ENCODE results near the gene ORAI3. TPM values are rescaled to one million over a fixed set of nuclear protein-coding genes. Genes with fewer than 3 reads are reported as not detected.

ORAI3 gene
- total RNA-seq, 1 experiment from 2014 or later, result 5.7 TPM

DNA sequence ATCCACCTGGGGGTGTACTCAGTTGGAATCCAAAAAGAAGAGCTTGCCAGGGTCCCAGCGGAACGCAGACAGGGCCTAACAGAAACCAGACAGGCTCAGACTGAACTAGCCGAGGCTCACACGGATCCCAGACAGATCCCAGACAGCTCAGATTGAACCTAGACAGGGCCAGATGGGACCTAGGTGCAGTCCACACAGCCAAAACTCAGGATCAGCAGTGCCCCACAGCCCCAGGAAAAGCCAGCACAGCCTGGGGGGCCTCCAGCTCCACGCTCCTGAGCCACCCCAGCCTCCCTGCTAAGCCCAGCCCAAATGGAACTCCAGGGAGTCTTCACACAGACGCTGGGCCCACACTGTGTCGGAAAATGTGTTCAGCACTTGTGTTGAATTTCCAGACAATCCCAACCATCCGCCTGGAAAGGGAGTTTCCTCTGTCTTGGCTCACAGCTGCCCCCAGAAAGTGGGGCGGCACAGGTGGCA is 54.0 kb downstream of the ORAI3 start:
- ATAC-seq, result no peak
- CTCF ChIA-PET, result no interaction called here
- H2AFZ ChIP-seq (ENCODE audit: low read length), result no peak overlapping the region

DNA sequence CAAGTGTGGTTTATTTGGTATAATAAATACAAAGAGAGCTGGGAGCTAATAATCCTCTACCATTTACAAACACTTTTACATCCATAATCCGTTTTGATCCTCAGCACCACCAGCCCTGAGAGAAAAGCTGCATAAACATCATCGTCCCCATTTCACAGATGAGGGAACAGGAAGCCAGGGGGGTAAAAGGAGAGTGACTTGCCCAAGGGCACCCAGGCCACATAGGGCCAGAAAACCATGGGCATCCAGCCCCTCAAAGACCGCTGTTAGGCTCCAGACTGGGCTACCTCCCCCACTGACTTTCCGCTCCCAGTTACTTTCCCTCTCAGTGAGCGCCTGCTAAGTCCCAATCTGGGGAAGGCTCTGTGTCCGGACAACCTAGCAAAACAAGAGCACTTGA is 54.9 kb downstream of the ORAI3 start:
- Histone ChIP-seq H3K4me1 (ENCODE audit: insufficient read depth, low read length) (peaks cover 17% of the 10 kb centered on the region), H3K27me3 (ENCODE audit: low read length) (no peaks in the 10 kb centered on the region), H3K79me2 (ENCODE audit: low read length) (no peaks in the 10 kb centered on the region), H3K9me3 (ENCODE audit: low read length) (no peaks in the 10 kb centered on the region), H3K27ac (ENCODE audit: low read length) (no peak overlapping the region), H3K36me3 (ENCODE audit: low read depth, low read length) (no peaks in the 10 kb centered on the region), H4K20me1 (ENCODE audit: low read length) (no peaks in the 10 kb centered on the region), H3K4me3 (ENCODE audit: low read length) (no peak overlapping the region), H3F3A (ENCODE audit: low read length, unreplicated experiment) (no peaks in the 10 kb centered on the region), H2AFZ (ENCODE audit: low read length) (no peak overlapping the region), H3K9ac (ENCODE audit: low read length) (no peak overlapping the region), H3K4me2 (ENCODE audit: low read length) (no peak overlapping the region), H3K9me2 (replicated peaks; ENCODE audit: low read length) (no peaks in the 10 kb centered on the region)
- ATAC-seq (no peak), DNase-seq (no peak)
- TF ChIP-seq EZH2phosphoT487 (IDR thresholded peaks at IDR 0.05; ENCODE audit: borderline replicate concordance, low read length) (no peak), EZH2 (IDR thresholded peaks at IDR 0.05; ENCODE audit: low read length, unreplicated experiment) (no peak)
- TF ChIP-seq, protein P1, sequence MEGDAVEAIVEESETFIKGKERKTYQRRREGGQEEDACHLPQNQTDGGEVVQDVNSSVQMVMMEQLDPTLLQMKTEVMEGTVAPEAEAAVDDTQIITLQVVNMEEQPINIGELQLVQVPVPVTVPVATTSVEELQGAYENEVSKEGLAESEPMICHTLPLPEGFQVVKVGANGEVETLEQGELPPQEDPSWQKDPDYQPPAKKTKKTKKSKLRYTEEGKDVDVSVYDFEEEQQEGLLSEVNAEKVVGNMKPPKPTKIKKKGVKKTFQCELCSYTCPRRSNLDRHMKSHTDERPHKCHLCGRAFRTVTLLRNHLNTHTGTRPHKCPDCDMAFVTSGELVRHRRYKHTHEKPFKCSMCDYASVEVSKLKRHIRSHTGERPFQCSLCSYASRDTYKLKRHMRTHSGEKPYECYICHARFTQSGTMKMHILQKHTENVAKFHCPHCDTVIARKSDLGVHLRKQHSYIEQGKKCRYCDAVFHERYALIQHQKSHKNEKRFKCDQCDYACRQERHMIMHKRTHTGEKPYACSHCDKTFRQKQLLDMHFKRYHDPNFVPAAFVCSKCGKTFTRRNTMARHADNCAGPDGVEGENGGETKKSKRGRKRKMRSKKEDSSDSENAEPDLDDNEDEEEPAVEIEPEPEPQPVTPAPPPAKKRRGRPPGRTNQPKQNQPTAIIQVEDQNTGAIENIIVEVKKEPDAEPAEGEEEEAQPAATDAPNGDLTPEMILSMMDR (conservative IDR thresholded peaks at IDR 0.05; ENCODE audit: low read depth, low read length), result no peak
- ChIA-PET POLR2A (ENCODE audit: unreplicated experiment) (no interaction called here), CTCF (no interaction called here)
- intact Hi-C loops (cut with micrococcal nuclease), result no loop called here
- BruUV-seq (replicated peaks), result no TSS peak

More for the DNA sequence above, 54.0 kb downstream of the ORAI3 start:
- TF ChIP-seq EZH2 (IDR thresholded peaks at IDR 0.05; ENCODE audit: low read length, unreplicated experiment) (no peak), EZH2phosphoT487 (IDR thresholded peaks at IDR 0.05; ENCODE audit: borderline replicate concordance, low read length) (no peak)
- TF ChIP-seq, protein P1 (conservative IDR thresholded peaks at IDR 0.05; ENCODE audit: low read depth, low read length), result no peak
- DNase-seq, result no peak
- Histone ChIP-seq H3K9me3 (ENCODE audit: low read length) (no peaks in the 10 kb centered on the region), H3K4me3 (ENCODE audit: low read length) (no peak overlapping the region), H3K4me2 (ENCODE audit: low read length) (no peak overlapping the region), H3K9me2 (replicated peaks; ENCODE audit: low read length) (no peaks in the 10 kb centered on the region), H4K20me1 (ENCODE audit: low read length) (no peaks in the 10 kb centered on the region), H3K27me3 (ENCODE audit: low read length) (no peaks in the 10 kb centered on the region), H3K36me3 (ENCODE audit: low read depth, low read length) (no peaks in the 10 kb centered on the region), H3K27ac (ENCODE audit: low read length) (no peak overlapping the region), H3K79me2 (ENCODE audit: low read length) (no peaks in the 10 kb centered on the region), H3F3A (ENCODE audit: low read length, unreplicated experiment) (no peaks in the 10 kb centered on the region), H3K4me1 (ENCODE audit: insufficient read depth, low read length) (peaks cover 21% of the 10 kb centered on the region), H3K9ac (ENCODE audit: low read length) (no peak overlapping the region)
- POLR2A ChIA-PET (ENCODE audit: unreplicated experiment), result interaction anchor here (0.5 kb wide), 1 partner anchor 139 kb away, joined by 4 read pairs; no protein-coding TSS in a partner anchor
- BruUV-seq (replicated peaks), result no TSS peak
- intact Hi-C loops (cut with micrococcal nuclease), result no loop called here

Other genes with a start within 250 kb of the ORAI3 start
- gene SRCAP, start 249.9 kb upstream of the ORAI3 start, total RNA-seq (2014; rRNA removed), result 19.0 and 29.6 TPM in 2 replicates
- gene PHKG2, start 200.6 kb upstream of the ORAI3 start, total RNA-seq (2014; rRNA removed), result 28.6 and 30.9 TPM in 2 replicates
- gene CFAP119, start 187.0 kb upstream of the ORAI3 start, total RNA-seq (2014; rRNA removed), result 8.6 and 9.6 TPM in 2 replicates
- 64.1 and 80.2 TPM in 2 replicates for gene RNF40, start 186.7 kb upstream of the ORAI3 start, total RNA-seq (2014; rRNA removed)
- gene ZNF629, start 161.9 kb upstream of the ORAI3 start, total RNA-seq (2014; rRNA removed), result 7.8 and 8.4 TPM in 2 replicates
- 75.6 and 97.3 TPM in 2 replicates for gene BCL7C, start 55.0 kb upstream of the ORAI3 start, total RNA-seq (2014; rRNA removed)
- 0.29 and 0.98 TPM in 2 replicates for gene CTF1, start 52.5 kb upstream of the ORAI3 start, total RNA-seq (2014; rRNA removed)
- gene FBXL19, start 25.5 kb upstream of the ORAI3 start, total RNA-seq (2014; rRNA removed), result 36.2 and 48.5 TPM in 2 replicates
- 7.9 and 8.6 TPM in 2 replicates for gene SETD1A, start 8.7 kb downstream of the ORAI3 start, total RNA-seq (2014; rRNA removed)
- gene HSD3B7, start 36.1 kb downstream of the ORAI3 start, total RNA-seq (2014; rRNA removed), result 12.0 and 16.3 TPM in 2 replicates
- gene STX1B, start 61.6 kb downstream of the ORAI3 start, total RNA-seq (2014; rRNA removed), result 1.5 and 2.4 TPM in 2 replicates
- gene STX4, start 84.5 kb downstream of the ORAI3 start, total RNA-seq (2014; rRNA removed), result 27.4 and 36.1 TPM in 2 replicates
- gene ZNF668, start 125.2 kb downstream of the ORAI3 start, total RNA-seq (2014; rRNA removed), result 15.6 and 19.2 TPM in 2 replicates
- 5.5 and 8.5 TPM in 2 replicates for gene ZNF646, start 125.4 kb downstream of the ORAI3 start, total RNA-seq (2014; rRNA removed)
- 3.8 and 5.8 TPM in 2 replicates for gene PRSS53, start 139.9 kb downstream of the ORAI3 start, total RNA-seq (2014; rRNA removed)
- gene VKORC1, start 145.7 kb downstream of the ORAI3 start, total RNA-seq (2014; rRNA removed), result 105 and 127 TPM in 2 replicates
- 47.7 and 69.1 TPM in 2 replicates for gene BCKDK, start 159.3 kb downstream of the ORAI3 start, total RNA-seq (2014; rRNA removed)
- 25.3 and 35.1 TPM in 2 replicates for gene KAT8, start 168.6 kb downstream of the ORAI3 start, total RNA-seq (2014; rRNA removed)
- 18.0 and 23.4 TPM in 2 replicates for gene PRSS8, start 186.7 kb downstream of the ORAI3 start, total RNA-seq (2014; rRNA removed)
- gene PRSS36, start 201.0 kb downstream of the ORAI3 start, total RNA-seq (2014; rRNA removed), result 0.51 TPM in 1 of 2 replicates, not detected in the other
- gene FUS, start 231.1 kb downstream of the ORAI3 start, total RNA-seq (2014; rRNA removed), result 43.0 and 90.7 TPM in 2 replicates